Measurements from ENCODE around the gene GNG12.

Gene GNG12

GRCh38 chr1:67853704-67854103, 20.4 kb upstream of the GNG12 start:
- TF ChIP-seq, protein P1, sequence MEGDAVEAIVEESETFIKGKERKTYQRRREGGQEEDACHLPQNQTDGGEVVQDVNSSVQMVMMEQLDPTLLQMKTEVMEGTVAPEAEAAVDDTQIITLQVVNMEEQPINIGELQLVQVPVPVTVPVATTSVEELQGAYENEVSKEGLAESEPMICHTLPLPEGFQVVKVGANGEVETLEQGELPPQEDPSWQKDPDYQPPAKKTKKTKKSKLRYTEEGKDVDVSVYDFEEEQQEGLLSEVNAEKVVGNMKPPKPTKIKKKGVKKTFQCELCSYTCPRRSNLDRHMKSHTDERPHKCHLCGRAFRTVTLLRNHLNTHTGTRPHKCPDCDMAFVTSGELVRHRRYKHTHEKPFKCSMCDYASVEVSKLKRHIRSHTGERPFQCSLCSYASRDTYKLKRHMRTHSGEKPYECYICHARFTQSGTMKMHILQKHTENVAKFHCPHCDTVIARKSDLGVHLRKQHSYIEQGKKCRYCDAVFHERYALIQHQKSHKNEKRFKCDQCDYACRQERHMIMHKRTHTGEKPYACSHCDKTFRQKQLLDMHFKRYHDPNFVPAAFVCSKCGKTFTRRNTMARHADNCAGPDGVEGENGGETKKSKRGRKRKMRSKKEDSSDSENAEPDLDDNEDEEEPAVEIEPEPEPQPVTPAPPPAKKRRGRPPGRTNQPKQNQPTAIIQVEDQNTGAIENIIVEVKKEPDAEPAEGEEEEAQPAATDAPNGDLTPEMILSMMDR (conservative IDR thresholded peaks at IDR 0.05): peak; percentile 93
- no peak overlapping the region for H3K27ac ChIP-seq

GRCh38 chr1:67851800-67852199, 18.5 kb upstream of the GNG12 start:
- TF ChIP-seq, protein P1 (conservative IDR thresholded peaks at IDR 0.05): no peak
- no peak overlapping the region for H3K27ac ChIP-seq

- H3K27ac ChIP-seq: no peak overlapping the region
- TF ChIP-seq, protein P1 (conservative IDR thresholded peaks at IDR 0.05): no peak
Measured at GRCh38 chr1:67850611-67851075, 17.4 kb upstream of the GNG12 start.

DNA sequence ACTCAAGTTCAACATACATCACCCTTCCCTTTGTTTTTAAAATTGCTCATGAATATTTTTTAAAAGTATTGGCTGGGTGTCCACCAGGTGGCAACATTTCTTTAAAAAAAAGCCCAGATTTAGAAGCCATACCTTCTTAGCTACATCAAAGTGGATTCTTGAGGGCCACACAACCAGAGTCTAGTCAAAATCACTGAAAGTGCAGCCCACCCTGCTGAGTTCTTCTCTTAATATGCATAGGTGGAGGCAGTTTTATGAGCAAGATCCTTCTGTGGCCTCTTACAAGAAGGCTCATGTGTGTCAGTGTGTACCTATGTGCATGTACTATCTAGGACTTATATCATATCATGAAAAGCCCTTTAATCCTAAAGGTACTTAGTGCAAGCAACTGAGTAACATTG, 16.9 kb upstream of the GNG12 start:
- TF ChIP-seq, protein P1 (conservative IDR thresholded peaks at IDR 0.05): peak; percentile 71
- H3K27ac ChIP-seq: no peak overlapping the region

- no peak overlapping the region for H3K27ac ChIP-seq
- TF ChIP-seq, protein P1 (conservative IDR thresholded peaks at IDR 0.05): no peak
Measured at GRCh38 chr1:67847466-67847865, 14.2 kb upstream of the GNG12 start.

- H3K27ac ChIP-seq: no peak overlapping the region
- TF ChIP-seq, protein P1 (conservative IDR thresholded peaks at IDR 0.05): no peak
Measured at GRCh38 chr1:67846538-67846937, 13.3 kb upstream of the GNG12 start.

- H3K27ac ChIP-seq: no peak overlapping the region
- TF ChIP-seq, protein P1 (conservative IDR thresholded peaks at IDR 0.05): no peak
Measured at GRCh38 chr1:67844988-67845387, 11.7 kb upstream of the GNG12 start.
